GM18498 (cell line): ENCODE measurements around the gene MYPN.

Source experiments
- ATAC-seq: cut with Tn5 transposase; IDR thresholded peaks from one replicate; pipeline ENCODE4 v1.9.1; 2021; ENCODE audit warnings: mild to moderate bottlenecking, moderate library complexity; ENCODE audit not compliant: unreplicated experiment

The MYPN gene

GRCh38 chr10:68092512-68092911 lies 16.8 kb upstream of the MYPN start:
- ATAC-seq, result no peak

DNA sequence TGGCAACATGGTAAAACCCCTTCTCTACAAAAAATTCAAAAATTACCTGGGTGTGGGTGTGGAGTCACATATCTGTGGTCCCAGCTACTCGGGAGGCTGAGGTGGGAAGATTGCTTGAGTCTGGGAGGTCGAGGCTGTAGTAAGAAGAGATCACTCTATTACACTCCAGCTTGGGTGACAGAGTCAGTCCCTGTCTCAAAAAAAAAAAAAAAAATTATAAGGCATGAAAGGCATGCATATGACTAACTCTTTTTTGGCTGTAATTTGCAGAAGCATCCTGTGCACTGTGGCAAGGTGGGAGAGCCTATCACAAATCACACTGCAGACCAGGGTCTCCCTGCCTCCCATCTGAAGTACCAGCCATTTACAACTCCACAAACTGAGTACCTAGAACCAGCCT lies 14.1 kb upstream of the MYPN start:
- ATAC-seq, result no peak

GRCh38 chr10:68096913-68097516 lies 12.3 kb upstream of the MYPN start:
- ATAC-seq, result no peak

GRCh38 chr10:68099736-68100135 lies 9.6 kb upstream of the MYPN start:
- ATAC-seq, result no peak

DNA sequence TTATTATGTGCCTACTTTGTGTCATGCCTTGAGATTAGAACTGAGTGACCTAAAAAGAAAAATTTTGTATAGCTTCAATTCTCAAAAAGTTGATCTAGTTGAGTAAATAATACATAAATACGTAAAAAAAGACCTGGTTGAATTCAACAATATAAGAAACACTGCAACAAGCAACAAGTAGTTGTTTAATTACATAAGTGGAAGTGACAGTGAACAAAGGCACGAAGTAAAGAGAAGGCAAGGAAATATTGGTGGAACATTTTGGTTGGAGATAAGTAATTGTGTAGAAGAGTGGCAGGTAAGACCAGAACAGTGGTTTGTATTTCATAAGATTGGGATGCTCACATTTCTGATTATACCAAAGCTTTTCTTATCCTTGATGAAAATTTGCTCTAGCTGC lies 8.2 kb upstream of the MYPN start:
- no peak for ATAC-seq

DNA sequence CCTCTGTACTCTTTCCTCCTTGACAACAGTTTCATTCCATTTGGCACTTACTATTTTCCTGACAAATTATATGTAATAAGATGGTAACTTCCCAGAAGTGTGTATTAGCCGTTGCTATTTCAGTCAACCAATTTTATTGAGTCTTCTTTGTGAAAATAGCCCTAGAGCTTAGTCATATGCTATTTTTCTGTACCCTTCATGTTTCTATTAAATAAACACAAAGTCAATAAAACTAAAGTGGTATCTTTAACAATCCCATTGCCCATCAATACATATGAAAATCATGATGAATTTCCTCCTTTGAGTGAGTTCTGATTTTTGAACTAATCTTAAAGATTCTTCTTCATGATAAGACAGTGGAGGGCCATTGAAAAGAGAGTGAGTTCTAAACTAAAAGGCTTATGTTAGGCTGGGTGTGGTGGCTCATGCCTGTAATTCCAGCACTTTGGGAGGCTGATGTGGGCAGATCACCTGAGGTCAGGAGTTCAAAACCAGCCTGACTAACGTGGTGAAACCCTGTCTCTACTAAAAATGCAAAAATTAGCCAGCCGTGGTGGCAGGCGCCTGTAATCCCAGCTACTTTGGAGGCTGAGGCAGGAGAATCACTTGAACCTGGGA lies 5.9 kb upstream of the MYPN start:
- no peak for ATAC-seq

DNA sequence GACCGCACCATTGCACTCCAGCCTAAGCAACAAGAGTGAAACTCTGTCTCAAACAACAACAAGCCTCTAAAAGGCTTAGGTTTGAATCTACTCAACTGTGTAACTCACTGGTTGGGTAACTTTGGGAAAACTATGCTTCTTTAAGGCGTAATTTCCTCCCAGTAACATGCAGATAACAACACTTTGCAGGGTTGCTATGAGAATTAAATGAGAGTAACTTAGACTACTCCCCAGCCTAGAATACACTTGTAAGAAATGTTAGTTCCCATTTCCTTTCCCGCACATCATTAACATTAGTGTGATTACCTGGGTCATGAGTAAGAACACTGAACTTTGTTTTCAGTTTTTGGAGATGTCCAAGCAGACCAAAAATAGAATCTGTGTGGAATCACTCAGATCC lies 5.4 kb upstream of the MYPN start:
- ATAC-seq, result no peak

DNA sequence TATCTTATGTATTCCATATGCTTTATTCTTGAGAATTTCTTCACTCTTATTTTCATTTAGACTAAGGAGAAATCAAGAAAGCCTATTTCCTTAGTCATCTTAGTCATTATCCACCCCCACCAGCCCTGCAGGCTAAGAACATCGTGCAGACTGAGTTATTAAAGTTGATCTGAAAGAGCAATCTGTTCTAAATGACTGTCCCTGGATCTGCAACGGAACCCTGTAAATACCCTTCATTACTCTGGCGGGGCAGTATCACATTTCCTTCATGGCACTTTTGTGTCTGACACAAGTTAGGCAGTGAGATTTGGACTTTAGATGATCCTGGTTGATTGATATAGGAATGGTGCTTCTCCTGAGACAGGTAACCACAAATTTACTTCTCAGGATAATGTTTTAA lies 3.5 kb upstream of the MYPN start:
- ATAC-seq, result no peak

GRCh38 chr10:68106656-68107055 lies 2.6 kb upstream of the MYPN start:
- ATAC-seq, result no peak

DNA sequence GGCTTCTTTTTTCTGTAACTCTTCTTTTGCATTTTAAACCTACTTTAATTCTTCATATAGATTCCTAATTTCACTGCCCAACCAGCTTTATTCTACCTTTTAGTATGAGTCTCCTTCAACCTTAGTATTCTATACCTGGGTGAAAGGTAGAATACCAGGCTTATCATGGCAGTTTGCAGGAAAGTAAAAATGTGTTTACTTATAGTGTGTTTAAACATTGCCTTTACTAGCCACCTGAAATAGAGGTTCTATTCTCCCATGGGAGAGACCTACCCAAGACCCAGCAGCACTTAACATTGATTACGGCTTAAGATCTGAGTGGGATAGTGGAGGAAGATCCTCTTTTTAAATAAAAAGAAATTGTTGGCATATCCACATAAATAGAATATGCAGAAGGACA lies 1.6 kb upstream of the MYPN start:
- no peak for ATAC-seq

GRCh38 chr10:68108051-68108450 lies 1.2 kb upstream of the MYPN start:
- ATAC-seq, result no peak

- no peak for ATAC-seq
Measured at GRCh38 chr10:68108653-68109052, 635 bp upstream of the MYPN start.

GRCh38 chr10:68110027-68110426 lies 739 bp downstream of the MYPN start:
- ATAC-seq, result no peak

DNA sequence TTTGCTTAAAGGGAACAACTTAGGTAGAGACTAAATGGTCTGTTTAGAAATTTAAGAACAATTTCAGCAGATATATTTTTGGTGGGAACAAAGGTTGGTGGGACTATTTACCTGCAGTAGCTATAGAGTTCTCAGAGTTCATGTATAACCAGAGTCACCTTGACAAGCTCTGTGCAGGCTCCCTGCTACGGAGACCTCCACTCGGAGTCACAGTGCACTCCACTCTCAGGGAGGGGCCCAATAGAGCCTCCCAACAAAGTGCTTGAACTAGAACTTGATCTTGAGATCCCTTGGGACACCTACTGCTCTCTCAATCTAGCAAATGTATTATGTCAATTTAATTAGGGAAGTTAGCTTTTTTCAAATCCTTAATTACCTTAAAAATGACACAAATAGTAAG lies 2.3 kb downstream of the MYPN start:
- ATAC-seq, result no peak

GRCh38 chr10:68112837-68113236 lies 3.5 kb downstream of the MYPN start:
- ATAC-seq, result no peak

DNA sequence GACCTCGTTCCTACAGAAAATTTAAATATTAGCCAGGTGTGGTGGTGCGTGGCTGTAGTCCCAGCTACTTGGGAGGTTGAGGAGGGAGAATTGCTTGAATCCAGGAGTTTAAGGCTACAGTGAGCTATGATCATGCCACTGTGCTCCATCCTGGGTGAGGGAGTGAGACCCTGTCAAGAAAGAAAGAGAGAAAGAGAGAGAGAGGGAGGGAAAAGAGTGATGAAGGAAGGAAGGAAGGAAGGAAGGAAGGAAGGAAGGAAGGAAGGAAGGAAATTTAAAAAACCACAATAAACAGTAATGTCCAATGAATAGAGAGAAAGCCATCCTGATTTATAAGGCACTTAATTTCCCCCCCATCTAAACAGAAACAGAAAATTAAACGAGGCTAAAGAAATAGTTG lies 9.4 kb downstream of the MYPN start:
- no peak for ATAC-seq

GRCh38 chr10:68121020-68121743 lies 11.9 kb downstream of the MYPN start:
- no peak for ATAC-seq

DNA sequence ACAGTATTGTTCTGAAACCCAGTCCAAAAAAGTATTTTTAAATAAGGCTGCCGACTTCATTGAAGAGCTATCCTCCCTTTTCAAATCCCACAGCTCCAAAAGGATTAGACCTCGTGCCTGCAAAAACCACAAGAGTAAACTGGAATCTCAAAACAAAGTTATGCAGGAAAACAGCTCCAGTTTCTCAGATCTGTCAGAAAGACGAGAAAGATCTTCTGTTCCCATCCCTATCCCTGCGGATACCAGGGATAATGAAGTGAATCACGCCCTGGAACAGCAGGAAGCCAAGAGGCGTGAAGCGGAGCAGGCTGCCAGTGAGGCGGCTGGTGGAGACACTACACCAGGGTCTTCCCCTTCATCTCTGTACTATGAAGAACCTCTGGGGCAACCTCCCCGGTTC lies 12.6 kb downstream of the MYPN start:
- no peak for ATAC-seq

DNA sequence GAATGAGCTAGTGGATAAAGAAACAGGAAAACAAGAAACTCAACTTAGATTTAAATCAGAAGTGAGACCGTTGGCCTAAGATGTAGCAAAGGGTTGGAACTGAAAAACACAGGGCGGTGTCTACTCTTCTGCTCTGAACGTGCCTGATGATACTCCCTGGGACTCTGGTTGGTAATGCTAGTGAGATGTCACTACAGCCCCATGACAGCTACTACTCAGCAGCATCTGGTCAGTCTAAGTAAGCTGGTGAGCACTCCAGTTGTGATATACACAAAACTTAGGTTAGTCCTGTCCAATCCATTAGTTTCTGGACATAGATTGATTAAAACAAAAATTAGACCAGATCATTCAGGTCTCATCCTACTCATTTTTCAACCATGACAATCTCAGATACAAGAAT lies 15.4 kb downstream of the MYPN start:
- no peak for ATAC-seq

GRCh38 chr10:68125772-68126171 lies 16.5 kb downstream of the MYPN start:
- no peak for ATAC-seq

GRCh38 chr10:68128015-68128414 lies 18.7 kb downstream of the MYPN start:
- ATAC-seq, result no peak

- no peak for ATAC-seq
Measured at GRCh38 chr10:68132391-68132790, 23.1 kb downstream of the MYPN start.

- no peak for ATAC-seq
Measured at GRCh38 chr10:68133523-68133922, 24.2 kb downstream of the MYPN start.
